Omental fat pad (tissue), 4 donors: ENCODE measurements around the gene SHC2. TPM values are rescaled to one million over a fixed set of nuclear protein-coding genes. Genes with fewer than 3 reads are reported as not detected.

Experiments used
- ATAC-seq: fragments of 150-250 bp; one replicate; pipeline ENCODE4 v1.9.1; 2016; ENCODE audit warnings: mild to moderate bottlenecking, moderate library complexity; ENCODE audit not compliant: low FRiP score
- DNase-seq: peaks from one replicate; pipeline ENCODE4 v3.0.0-alpha.2; 2019; ENCODE audit warnings: low spot score
- CTCF ChIP-seq, 3 donors: fragments of 450-650 bp; IDR thresholded peaks; one replicate each; pipeline ENCODE4 v1.5.1; 2016 to 2017; ENCODE audit warnings: antibody characterized with exemption in 3 of 3, mild to moderate bottlenecking in 3 of 3, moderate library complexity in 2 of 3
- total RNA-seq, 4 donors: library from RNA; depleted of rRNA; stranded (reverse); fragments of >200 nt; gene quantifications; one replicate each; pipeline ENCODE4 v1.1.0, GENCODE V29; 2016

The SHC2 gene
- total RNA-seq, 4 donors from 2014 or later, result 11.7 to 27.1 (median 18.8) TPM

- DNase-seq (no peak), ATAC-seq (no peak)
- no peak for TF ChIP-seq CTCF (IDR thresholded peaks at IDR 0.05)
Measured at GRCh38 chr19:375395-376110, 85.3 kb downstream of the SHC2 start.

- DNase-seq (no peak), ATAC-seq (no peak)
Measured at GRCh38 chr19:374886-375235, 86.0 kb downstream of the SHC2 start.

GRCh38 chr19:374183-374885, 86.5 kb downstream of the SHC2 start:
- no peak for TF ChIP-seq CTCF (IDR thresholded peaks at IDR 0.05)
- ATAC-seq (no peak), DNase-seq (no peak)

More at GRCh38 chr19:374886-375235, 86.0 kb downstream of the SHC2 start:
- no peak for TF ChIP-seq CTCF (IDR thresholded peaks at IDR 0.05)

DNA sequence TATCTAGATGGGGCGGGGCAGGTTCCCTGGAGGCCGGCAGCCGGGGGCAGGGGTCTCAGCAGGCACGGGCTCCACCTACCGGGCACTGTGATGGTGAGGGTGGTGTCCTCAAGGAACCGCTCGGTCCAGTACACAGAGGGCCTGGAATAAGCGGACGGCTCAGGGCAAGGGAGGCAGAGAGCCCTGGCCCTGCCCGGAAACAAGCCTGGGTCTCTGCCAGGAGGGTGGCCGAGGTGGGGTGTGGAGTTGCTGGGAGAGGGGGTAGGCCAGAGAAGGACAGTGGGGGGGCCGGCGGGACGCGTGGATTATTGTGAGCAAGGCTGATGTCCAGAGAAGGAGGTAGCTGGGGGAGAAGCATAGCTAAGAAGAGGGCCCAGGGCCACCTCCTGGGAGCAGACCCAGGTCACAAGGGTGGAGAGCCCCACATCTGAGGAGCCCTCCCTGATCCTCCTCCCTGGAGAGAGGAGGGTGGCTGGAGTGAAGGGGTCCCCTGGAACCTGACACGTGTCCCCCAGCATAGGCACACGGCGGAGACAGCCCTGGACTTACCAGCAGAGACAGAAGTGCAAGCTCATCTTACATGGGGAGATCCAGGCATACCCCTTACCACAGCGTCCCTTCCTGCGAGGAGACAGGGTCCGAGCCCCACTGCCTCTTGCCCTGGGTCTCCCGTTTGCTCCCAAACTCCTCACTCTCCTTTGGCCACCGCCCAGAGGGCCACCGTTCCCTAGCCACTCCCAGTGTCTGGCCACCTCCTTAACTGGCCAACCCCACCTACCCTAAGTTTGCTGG, 87.2 kb downstream of the SHC2 start:
- ATAC-seq (no peak), DNase-seq (no peak)
- TF ChIP-seq CTCF (IDR thresholded peaks at IDR 0.05), result no peak

- no peak for TF ChIP-seq CTCF (IDR thresholded peaks at IDR 0.05)
- ATAC-seq (no peak), DNase-seq (no peak)
Measured at GRCh38 chr19:372306-372890, 88.4 kb downstream of the SHC2 start.

- DNase-seq, result no peak
- ATAC-seq, result no peak
- TF ChIP-seq CTCF (IDR thresholded peaks at IDR 0.05), result no peak
Measured at GRCh38 chr19:371501-372168, 89.2 kb downstream of the SHC2 start.
